Measurements from ENCODE around the gene SERPINE1. TPM values are rescaled to one million over a fixed set of nuclear protein-coding genes. Genes with fewer than 3 reads are reported as not detected.

Gene SERPINE1
- total RNA-seq, 1 donor from 2014 or later = not detected

GRCh38 chr7:101166909-101167644 lies 40.2 kb downstream of the SERPINE1 start:
- Mint-ChIP-seq H3K27me3 (peaks cover 58% of the 10 kb centered on the region), H3K4me3 (no peak overlapping the region), H3K9me3 (no peaks in the 10 kb centered on the region), H3K4me1 (peaks cover 63% of the 10 kb centered on the region), H3K36me3 (ENCODE audit: low read depth) (peaks cover 1% of the 10 kb centered on the region), H3K27ac (no peak overlapping the region)
- no peak for TF ChIP-seq CTCF (IDR thresholded peaks at IDR 0.05)
- intact Hi-C loops (cut with micrococcal nuclease) = no loop called here
- no peak for DNase-seq
- POLR2A ChIA-PET = interaction anchor here (0.7 kb wide), 1 partner anchor 76 kb away, joined by 3 read pairs; no protein-coding TSS in a partner anchor
- CTCF ChIA-PET = interaction anchor here (1.1 kb wide), 1 partner anchor 23 kb away, joined by 3 read pairs; no protein-coding TSS in a partner anchor
- ATAC-seq (ENCODE audit: low read depth) = no peak

GRCh38 chr7:101167645-101168411 lies 40.9 kb downstream of the SERPINE1 start:
- ATAC-seq (ENCODE audit: low read depth) (no peak), DNase-seq (no peak)
- intact Hi-C loops (cut with micrococcal nuclease) = no loop called here
- Mint-ChIP-seq H3K27ac (no peak overlapping the region), H3K9me3 (no peaks in the 10 kb centered on the region), H3K4me3 (no peak overlapping the region), H3K4me1 (peaks cover 62% of the 10 kb centered on the region), H3K36me3 (ENCODE audit: low read depth) (peaks cover 1% of the 10 kb centered on the region), H3K27me3 (peaks cover 60% of the 10 kb centered on the region)
- ChIA-PET CTCF (interaction anchor here (0.9 to 1.1 kb wide), 2 partner anchors 23 to 24 kb away, joined by 3 read pairs; no protein-coding TSS in a partner anchor), POLR2A (interaction anchor here (0.5 kb wide), 1 partner anchor 83 kb away, joined by 4 read pairs; no protein-coding TSS in a partner anchor)
- TF ChIP-seq CTCF (IDR thresholded peaks at IDR 0.05) = no peak

GRCh38 chr7:101168412-101169049 lies 41.6 kb downstream of the SERPINE1 start:
- ChIA-PET CTCF (interaction anchor here (0.9 kb wide), 1 partner anchor 24 kb away, joined by 3 read pairs; no protein-coding TSS in a partner anchor), POLR2A (interaction anchor here (0.5 kb wide), 1 partner anchor 84 kb away, joined by 4 read pairs; no protein-coding TSS in a partner anchor)
- intact Hi-C loops (cut with micrococcal nuclease) = loop anchor here (1.0 kb wide), 1 partner anchor 24 kb away; no protein-coding TSS in a partner anchor
- DNase-seq (no peak), ATAC-seq (ENCODE audit: low read depth) (no peak)
- H3K27me3 Mint-ChIP-seq = peaks cover 61% of the 10 kb centered on the region
- H3K4me3 Mint-ChIP-seq = no peak overlapping the region
- no peaks in the 10 kb centered on the region for H3K9me3 Mint-ChIP-seq
- peaks cover 66% of the 10 kb centered on the region for H3K4me1 Mint-ChIP-seq
- H3K36me3 Mint-ChIP-seq (ENCODE audit: low read depth) = peaks cover 1% of the 10 kb centered on the region
- no peak overlapping the region for H3K27ac Mint-ChIP-seq
- TF ChIP-seq CTCF (IDR thresholded peaks at IDR 0.05) = no peak

GRCh38 chr7:101169110-101169837 lies 42.4 kb downstream of the SERPINE1 start:
- H3K27me3 Mint-ChIP-seq = peaks cover 66% of the 10 kb centered on the region
- H3K27ac Mint-ChIP-seq = no peak overlapping the region
- ATAC-seq (ENCODE audit: low read depth) (no peak), DNase-seq (no peak)
- H3K36me3 Mint-ChIP-seq (ENCODE audit: low read depth) = peaks cover 1% of the 10 kb centered on the region
- ChIA-PET POLR2A (no interaction called here), CTCF (interaction anchor here (2.8 kb wide), 1 partner anchor 23 kb away, joined by 11 read pairs; no protein-coding TSS in a partner anchor)
- no peak for TF ChIP-seq CTCF (IDR thresholded peaks at IDR 0.05)
- intact Hi-C loops (cut with micrococcal nuclease) = loop anchor here (1.0 kb wide), 1 partner anchor 25 kb away; no protein-coding TSS in a partner anchor
- peaks cover 71% of the 10 kb centered on the region for H3K4me1 Mint-ChIP-seq
- H3K9me3 Mint-ChIP-seq = no peaks in the 10 kb centered on the region
- H3K4me3 Mint-ChIP-seq = no peak overlapping the region

Data from activated B cell treated with CpG ODN at 0.5 μM for 24 hours (primary cell).